ENCODE data around the gene TLCD2. TPM values are rescaled to one million over a fixed set of nuclear protein-coding genes. Genes with fewer than 3 reads are reported as not detected.

TLCD2 gene
- total and polyA plus RNA-seq, 2 of the 13 experiments (the other 11 are each of a cell fraction or from before 2014, with no cell fraction given): 0.90 to 1.1 TPM

DNA sequence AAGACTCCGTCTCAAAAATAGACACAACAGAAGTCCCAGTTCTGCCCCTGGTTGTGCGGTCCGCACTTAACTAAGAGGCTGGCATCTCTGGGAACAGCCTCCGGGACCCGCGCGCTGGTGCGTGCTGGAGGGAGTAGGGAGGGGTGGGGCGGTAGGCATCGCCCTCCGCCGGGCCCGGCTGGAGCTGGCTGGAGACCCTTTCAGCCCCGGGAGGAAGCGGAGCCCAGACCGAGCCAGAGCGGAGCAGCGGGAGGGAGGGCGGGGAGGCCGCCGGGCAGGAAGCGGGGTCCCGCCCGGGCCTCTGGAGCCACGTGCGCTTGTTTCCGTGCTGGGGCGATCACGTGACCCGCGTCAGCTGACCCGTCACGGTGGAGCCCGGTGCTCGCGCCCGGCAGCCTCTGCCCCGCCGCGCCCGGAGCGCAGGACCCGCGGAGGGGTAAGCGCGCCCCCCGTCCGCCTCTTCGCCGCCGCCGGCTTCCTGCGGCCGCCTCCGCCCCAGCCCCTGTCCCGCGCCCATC lies 14.2 kb upstream of the TLCD2 start, which contains the start of gene WDR81 (continued):
- TF ChIP-seq ZNF431 (CRISPR knock-in tag; IDR thresholded peaks at IDR 0.05; ENCODE audit: borderline replicate concordance, low read depth) (0 out of 2 replicates have a peak, but pooled peaks have one; percentile 6), SAFB2 (CRISPR knock-in tag; IDR thresholded peaks at IDR 0.05; ENCODE audit: borderline replicate concordance, low read depth) (no peak), ETV5 (CRISPR knock-in tag; IDR thresholded peaks at IDR 0.05; ENCODE audit: borderline replicate concordance) (peak; percentile 68; the same call in 1 of the 2 replicates), NFE2L2 (IDR thresholded peaks at IDR 0.05; ENCODE audit: low read length) (no peak), ZNF563 (CRISPR knock-in tag; IDR thresholded peaks at IDR 0.05) (peak; percentile 51; the same call in 1 of the 2 replicates), ZNF547 (CRISPR knock-in tag; IDR thresholded peaks at IDR 0.05) (peak; percentile 10; the same call in 1 of the 2 replicates), SRY (CRISPR knock-in tag; IDR thresholded peaks at IDR 0.05) (peak; percentile 40; the same call in 1 of the 2 replicates), PHF8 (CRISPR knock-in tag; IDR thresholded peaks at IDR 0.05) (peak; percentile 36), YEATS2 (CRISPR knock-in tag; IDR thresholded peaks at IDR 0.05; ENCODE audit: borderline replicate concordance) (peak; percentile 63; the same call in 1 of the 2 replicates), KDM2A (CRISPR knock-in tag; IDR thresholded peaks at IDR 0.05; ENCODE audit: borderline replicate concordance, low read depth) (peak; percentile 82), ARNT2 (CRISPR knock-in tag; IDR thresholded peaks at IDR 0.05; ENCODE audit: low read depth) (peak; percentile 79), SP2 (CRISPR knock-in tag; IDR thresholded peaks at IDR 0.05) (no peak), MXD4 (CRISPR knock-in tag; IDR thresholded peaks at IDR 0.05) (peak; percentile 87), HOXA5 (CRISPR knock-in tag; IDR thresholded peaks at IDR 0.05) (peak; percentile 63; the same call in 1 of the 2 replicates), ZNF143 (CRISPR knock-in tag; IDR thresholded peaks at IDR 0.05) (0 out of 2 replicates have a peak, but pooled peaks have one; percentile 27), NFE2L1 (CRISPR knock-in tag; IDR thresholded peaks at IDR 0.05; ENCODE audit: borderline replicate concordance) (no peak)
- TF ChIP-seq, protein P1, sequence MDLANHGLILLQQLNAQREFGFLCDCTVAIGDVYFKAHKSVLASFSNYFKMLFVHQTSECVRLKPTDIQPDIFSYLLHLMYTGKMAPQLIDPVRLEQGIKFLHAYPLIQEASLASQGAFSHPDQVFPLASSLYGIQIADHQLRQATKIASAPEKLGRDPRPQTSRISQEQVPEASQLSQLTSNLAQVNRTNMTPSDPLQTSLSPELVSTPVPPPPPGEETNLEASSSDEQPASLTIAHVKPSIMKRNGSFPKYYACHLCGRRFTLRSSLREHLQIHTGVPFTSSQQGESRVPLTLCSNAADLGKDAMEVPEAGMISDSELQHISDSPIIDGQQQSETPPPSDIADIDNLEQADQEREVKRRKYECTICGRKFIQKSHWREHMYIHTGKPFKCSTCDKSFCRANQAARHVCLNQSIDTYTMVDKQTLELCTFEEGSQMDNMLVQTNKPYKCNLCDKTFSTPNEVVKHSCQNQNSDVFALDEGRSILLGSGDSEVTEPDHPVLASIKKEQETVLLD (CRISPR knock-in tag; IDR thresholded peaks at IDR 0.05; ENCODE audit: low read depth): peak; percentile 45; the same call in 1 of the 2 replicates
- TF ChIP-seq, protein P2, sequence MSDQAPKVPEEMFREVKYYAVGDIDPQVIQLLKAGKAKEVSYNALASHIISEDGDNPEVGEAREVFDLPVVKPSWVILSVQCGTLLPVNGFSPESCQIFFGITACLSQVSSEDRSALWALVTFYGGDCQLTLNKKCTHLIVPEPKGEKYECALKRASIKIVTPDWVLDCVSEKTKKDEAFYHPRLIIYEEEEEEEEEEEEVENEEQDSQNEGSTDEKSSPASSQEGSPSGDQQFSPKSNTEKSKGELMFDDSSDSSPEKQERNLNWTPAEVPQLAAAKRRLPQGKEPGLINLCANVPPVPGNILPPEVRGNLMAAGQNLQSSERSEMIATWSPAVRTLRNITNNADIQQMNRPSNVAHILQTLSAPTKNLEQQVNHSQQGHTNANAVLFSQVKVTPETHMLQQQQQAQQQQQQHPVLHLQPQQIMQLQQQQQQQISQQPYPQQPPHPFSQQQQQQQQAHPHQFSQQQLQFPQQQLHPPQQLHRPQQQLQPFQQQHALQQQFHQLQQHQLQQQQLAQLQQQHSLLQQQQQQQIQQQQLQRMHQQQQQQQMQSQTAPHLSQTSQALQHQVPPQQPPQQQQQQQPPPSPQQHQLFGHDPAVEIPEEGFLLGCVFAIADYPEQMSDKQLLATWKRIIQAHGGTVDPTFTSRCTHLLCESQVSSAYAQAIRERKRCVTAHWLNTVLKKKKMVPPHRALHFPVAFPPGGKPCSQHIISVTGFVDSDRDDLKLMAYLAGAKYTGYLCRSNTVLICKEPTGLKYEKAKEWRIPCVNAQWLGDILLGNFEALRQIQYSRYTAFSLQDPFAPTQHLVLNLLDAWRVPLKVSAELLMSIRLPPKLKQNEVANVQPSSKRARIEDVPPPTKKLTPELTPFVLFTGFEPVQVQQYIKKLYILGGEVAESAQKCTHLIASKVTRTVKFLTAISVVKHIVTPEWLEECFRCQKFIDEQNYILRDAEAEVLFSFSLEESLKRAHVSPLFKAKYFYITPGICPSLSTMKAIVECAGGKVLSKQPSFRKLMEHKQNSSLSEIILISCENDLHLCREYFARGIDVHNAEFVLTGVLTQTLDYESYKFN (CRISPR knock-in tag; conservative IDR thresholded peaks at IDR 0.05): no peak; the same call in 1 of the 2 replicates
- TF ChIP-seq, protein P3, sequence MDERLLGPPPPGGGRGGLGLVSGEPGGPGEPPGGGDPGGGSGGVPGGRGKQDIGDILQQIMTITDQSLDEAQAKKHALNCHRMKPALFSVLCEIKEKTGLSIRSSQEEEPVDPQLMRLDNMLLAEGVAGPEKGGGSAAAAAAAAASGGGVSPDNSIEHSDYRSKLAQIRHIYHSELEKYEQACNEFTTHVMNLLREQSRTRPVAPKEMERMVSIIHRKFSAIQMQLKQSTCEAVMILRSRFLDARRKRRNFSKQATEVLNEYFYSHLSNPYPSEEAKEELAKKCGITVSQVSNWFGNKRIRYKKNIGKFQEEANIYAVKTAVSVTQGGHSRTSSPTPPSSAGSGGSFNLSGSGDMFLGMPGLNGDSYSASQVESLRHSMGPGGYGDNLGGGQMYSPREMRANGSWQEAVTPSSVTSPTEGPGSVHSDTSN (CRISPR knock-in tag; IDR thresholded peaks at IDR 0.05): no peak
- TF ChIP-seq, protein P4, sequence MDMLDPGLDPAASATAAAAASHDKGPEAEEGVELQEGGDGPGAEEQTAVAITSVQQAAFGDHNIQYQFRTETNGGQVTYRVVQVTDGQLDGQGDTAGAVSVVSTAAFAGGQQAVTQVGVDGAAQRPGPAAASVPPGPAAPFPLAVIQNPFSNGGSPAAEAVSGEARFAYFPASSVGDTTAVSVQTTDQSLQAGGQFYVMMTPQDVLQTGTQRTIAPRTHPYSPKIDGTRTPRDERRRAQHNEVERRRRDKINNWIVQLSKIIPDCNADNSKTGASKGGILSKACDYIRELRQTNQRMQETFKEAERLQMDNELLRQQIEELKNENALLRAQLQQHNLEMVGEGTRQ (IDR thresholded peaks at IDR 0.05; ENCODE audit: low read depth, low read length): peak; percentile 99
- TF ChIP-seq, protein P4 (CRISPR knock-in tag; IDR thresholded peaks at IDR 0.05; ENCODE audit: borderline replicate concordance): peak; percentile 88; the same call in 1 of the 2 replicates

All from HepG2 (cell line).